PC-9 (cell line): Measurements from ENCODE around the gene GRK4. TPM values are rescaled to one million over a fixed set of nuclear protein-coding genes. Genes with fewer than 3 reads are reported as not detected.

Experiments
- BruUV-seq: library from RNA; stranded (reverse); fragments of 400-500 nt; replicated peaks from 2 replicates; lab custom pipeline; 2021; lab: Mats Ljungman, UMichigan
- CTCF ChIA-PET: fragments of 300-600 bp; sonication (Branson Sonifier 250); formaldehyde crosslinking; loops from one replicate; lab custom pipeline; 2022; ENCODE audit warnings: antibody characterized with exemption; lab: Charles Lee
- POLR2A ChIA-PET: fragments of 300-600 bp; sonication (Branson Sonifier 250); formaldehyde crosslinking; loops from one replicate; lab custom pipeline; 2022; ENCODE audit warnings: antibody characterized with exemption; ENCODE audit not compliant: unreplicated experiment; lab: Charles Lee
- DNase-seq, 2 experiments: peaks; one replicate each; pipeline versions ENCODE4 v3.0.0 to v3.0.0-alpha.2; 2015 to 2022; ENCODE audit warnings: mixed read lengths in 1 of 2
- H2AFZ ChIP-seq: fragments of 200-600 bp; sonication (generic); 2 replicates; pipeline ENCODE4 v1.8.1; 2017; ENCODE audit warnings: antibody characterized with exemption
- H3F3A ChIP-seq: fragments of 200-600 bp; sonication (generic); 2 replicates; pipeline ENCODE4 v1.8.1; 2017; ENCODE audit warnings: antibody characterized with exemption, mild to moderate bottlenecking, low read depth; ENCODE audit not compliant: insufficient read depth
- H3K27ac ChIP-seq: fragments of 200-600 bp; sonication (generic); 2 replicates; pipeline ENCODE4 v1.6.1; 2016; ENCODE audit warnings: mixed run types
- H3K27me3 ChIP-seq: fragments of 200-600 bp; sonication (generic); 2 replicates; pipeline ENCODE4 v1.6.1; 2016; ENCODE audit warnings: low read depth, mixed run types; ENCODE audit not compliant: insufficient read depth
- H3K36me3 ChIP-seq: fragments of 200-600 bp; sonication (generic); 2 replicates; pipeline ENCODE4 v1.6.1; 2016; ENCODE audit warnings: low read depth, mixed run types
- H3K4me1 ChIP-seq: fragments of 200-600 bp; sonication (generic); replicated peaks from 2 replicates; pipeline ENCODE4 v1.6.1; 2016; ENCODE audit warnings: mixed run types; ENCODE audit not compliant: insufficient read depth
- H3K4me2 ChIP-seq: fragments of 200-600 bp; sonication (generic); 2 replicates; pipeline ENCODE4 v1.6.1; 2017; ENCODE audit warnings: mixed run types
- H3K4me3 ChIP-seq: fragments of 200-600 bp; sonication (generic); 2 replicates; pipeline ENCODE4 v1.6.1; 2016; ENCODE audit warnings: mixed run types
- H3K79me2 ChIP-seq: fragments of 200-600 bp; sonication (generic); 2 replicates; pipeline ENCODE4 v1.6.1; 2017; ENCODE audit warnings: low read depth, mixed run types
- H3K9me2 ChIP-seq: fragments of 200-600 bp; sonication (generic); 2 replicates; pipeline ENCODE4 v1.8.1; 2017; ENCODE audit warnings: mild to moderate bottlenecking; ENCODE audit not compliant: insufficient read depth
- H3K9me3 ChIP-seq: fragments of 200-600 bp; sonication (generic); 2 replicates; pipeline ENCODE4 v1.8.1; 2016; ENCODE audit warnings: low read depth; ENCODE audit not compliant: insufficient read depth
- H4K20me1 ChIP-seq: fragments of 200-600 bp; sonication (generic); 2 replicates; pipeline ENCODE4 v1.8.1; 2017; ENCODE audit not compliant: insufficient read depth
- EZH2 ChIP-seq: fragments of 200-600 bp; sonication (generic); IDR thresholded peaks from 2 replicates; pipeline ENCODE4 v1.8.0; 2017; ENCODE audit warnings: antibody characterized with exemption, low read depth
- intact Hi-C: fragments of 100-400 bp; cut with micrococcal nuclease; formaldehyde crosslinking; loops from one replicate; pipeline ENCODE4 v1.10.0; 2022; ENCODE audit not compliant: unreplicated experiment
- total RNA-seq: library from RNA; stranded (reverse); gene quantifications from 2 replicates; pipeline ENCODE4 v1.2.3, GENCODE V29; 2021
- TF ChIP-seq, protein P1 (sequence below): fragments of 200-600 bp; sonication (generic); conservative IDR thresholded peaks from 2 replicates; pipeline ENCODE4 v1.6.1; 2017; ENCODE audit warnings: mixed run types, antibody characterized with exemption, mild to moderate bottlenecking, moderate library complexity

Gene GRK4
- total RNA-seq, 1 experiment from 2014 or later: 3.1 TPM

DNA sequence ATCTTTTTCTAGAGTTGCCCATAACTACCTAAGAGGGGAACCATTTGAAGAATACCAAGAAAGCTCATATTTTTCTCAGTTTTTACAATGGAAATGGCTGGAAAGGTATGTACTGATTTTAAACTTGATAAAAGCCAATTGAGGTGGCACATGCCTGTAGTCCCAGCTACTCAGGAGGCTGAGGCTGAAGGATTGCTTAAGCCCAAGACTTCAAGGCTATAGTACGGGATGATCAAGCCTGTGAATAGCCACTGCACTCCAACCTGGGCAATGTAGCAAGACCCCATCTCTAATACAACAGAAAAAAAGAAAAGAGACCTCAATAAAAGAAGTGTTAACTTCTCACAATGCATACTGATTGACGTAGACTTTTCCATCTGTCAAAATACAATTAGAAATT is 44.4 kb downstream of the GRK4 start:
- TF ChIP-seq EZH2: no peak
- TF ChIP-seq, protein P1, sequence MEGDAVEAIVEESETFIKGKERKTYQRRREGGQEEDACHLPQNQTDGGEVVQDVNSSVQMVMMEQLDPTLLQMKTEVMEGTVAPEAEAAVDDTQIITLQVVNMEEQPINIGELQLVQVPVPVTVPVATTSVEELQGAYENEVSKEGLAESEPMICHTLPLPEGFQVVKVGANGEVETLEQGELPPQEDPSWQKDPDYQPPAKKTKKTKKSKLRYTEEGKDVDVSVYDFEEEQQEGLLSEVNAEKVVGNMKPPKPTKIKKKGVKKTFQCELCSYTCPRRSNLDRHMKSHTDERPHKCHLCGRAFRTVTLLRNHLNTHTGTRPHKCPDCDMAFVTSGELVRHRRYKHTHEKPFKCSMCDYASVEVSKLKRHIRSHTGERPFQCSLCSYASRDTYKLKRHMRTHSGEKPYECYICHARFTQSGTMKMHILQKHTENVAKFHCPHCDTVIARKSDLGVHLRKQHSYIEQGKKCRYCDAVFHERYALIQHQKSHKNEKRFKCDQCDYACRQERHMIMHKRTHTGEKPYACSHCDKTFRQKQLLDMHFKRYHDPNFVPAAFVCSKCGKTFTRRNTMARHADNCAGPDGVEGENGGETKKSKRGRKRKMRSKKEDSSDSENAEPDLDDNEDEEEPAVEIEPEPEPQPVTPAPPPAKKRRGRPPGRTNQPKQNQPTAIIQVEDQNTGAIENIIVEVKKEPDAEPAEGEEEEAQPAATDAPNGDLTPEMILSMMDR: no peak
- Histone ChIP-seq H3K27me3 (no peaks in the 10 kb centered on the region), H3K4me1 (peaks cover 17% of the 10 kb centered on the region; the same call in 1 of the 2 replicates), H2AFZ (no peak overlapping the region), H4K20me1 (no peaks in the 10 kb centered on the region), H3F3A (no peaks in the 10 kb centered on the region), H3K9me3 (no peaks in the 10 kb centered on the region), H3K36me3 (no peaks in the 10 kb centered on the region), H3K27ac (no peak overlapping the region), H3K4me3 (no peak overlapping the region), H3K4me2 (no peak overlapping the region), H3K79me2 (no peaks in the 10 kb centered on the region), H3K9me2 (no peaks in the 10 kb centered on the region)
- BruUV-seq: no TSS peak
- CTCF ChIA-PET: no interaction called here
- no peak for DNase-seq
- intact Hi-C loops: no loop called here
- POLR2A ChIA-PET: no interaction called here

DNA sequence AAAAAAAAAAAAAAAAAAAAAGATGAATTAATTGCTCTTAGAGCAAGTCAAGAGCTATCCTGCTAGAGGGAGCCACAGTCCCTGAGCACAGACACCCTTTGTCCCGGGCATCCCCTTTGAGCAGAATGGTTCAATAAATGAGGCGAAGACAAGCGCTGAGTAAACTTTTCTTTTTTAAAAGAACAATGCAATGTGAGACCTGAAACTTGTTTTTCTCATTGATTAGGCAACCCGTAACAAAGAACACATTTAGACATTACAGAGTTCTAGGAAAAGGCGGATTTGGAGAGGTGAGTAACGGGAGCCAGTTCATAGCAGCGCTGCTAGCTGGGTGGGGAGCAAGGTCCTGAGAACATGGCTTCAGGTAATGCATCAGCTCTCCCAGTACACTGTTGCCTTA is 46.1 kb downstream of the GRK4 start:
- Histone ChIP-seq H3K4me3 (no peak overlapping the region), H4K20me1 (no peaks in the 10 kb centered on the region), H3K27ac (no peak overlapping the region), H3K4me2 (no peak overlapping the region), H3K4me1 (peaks cover 17% of the 10 kb centered on the region; the same call in 1 of the 2 replicates), H3K27me3 (no peaks in the 10 kb centered on the region), H3K9me2 (no peaks in the 10 kb centered on the region), H3K79me2 (no peaks in the 10 kb centered on the region), H2AFZ (no peak overlapping the region), H3K9me3 (no peaks in the 10 kb centered on the region), H3K36me3 (no peaks in the 10 kb centered on the region), H3F3A (no peaks in the 10 kb centered on the region)
- intact Hi-C loops: no loop called here
- POLR2A ChIA-PET: no interaction called here
- no peak for DNase-seq
- CTCF ChIA-PET: interaction anchor here (0.6 to 1.4 kb wide), 3 partner anchors 22 to 125 kb away, joined by 3 to 12 read pairs (median 4); no protein-coding TSS in a partner anchor
- no TSS peak for BruUV-seq
- TF ChIP-seq EZH2: no peak
- TF ChIP-seq, protein P1: no peak; the same call in 1 of the 2 replicates

DNA sequence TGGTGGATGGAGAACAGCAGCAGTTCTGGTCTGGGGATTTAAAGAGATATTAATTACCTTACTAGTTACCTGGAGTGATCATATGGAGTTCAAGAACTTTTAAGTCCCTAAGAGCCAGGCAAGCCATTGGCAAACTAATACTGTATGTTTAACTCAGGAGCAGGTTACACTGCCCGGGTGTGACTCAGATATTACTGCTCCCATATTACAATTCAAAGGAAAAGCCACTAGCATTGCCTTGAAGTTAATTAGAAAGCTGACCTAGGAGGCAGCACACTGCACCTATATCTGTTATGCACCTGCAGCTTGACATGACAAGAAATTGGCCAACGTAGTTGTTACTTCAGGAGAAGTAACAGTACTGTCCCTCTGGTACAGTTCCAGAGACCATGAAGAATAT is 47.2 kb downstream of the GRK4 start:
- Histone ChIP-seq H4K20me1 (no peaks in the 10 kb centered on the region), H3F3A (no peaks in the 10 kb centered on the region), H3K27me3 (no peaks in the 10 kb centered on the region), H3K79me2 (no peaks in the 10 kb centered on the region), H3K27ac (0 out of 2 replicates have a peak overlapping the region, but pooled peaks have one; percentile 19), H3K36me3 (no peaks in the 10 kb centered on the region), H3K4me3 (no peak overlapping the region), H3K9me2 (no peaks in the 10 kb centered on the region), H2AFZ (no peak overlapping the region), H3K4me1 (peaks cover 17% of the 10 kb centered on the region; the same call in 1 of the 2 replicates), H3K4me2 (no peak overlapping the region), H3K9me3 (no peaks in the 10 kb centered on the region)
- ChIA-PET POLR2A (no interaction called here), CTCF (interaction anchor here (1.2 kb wide), 1 partner anchor 32 kb away, joined by 3 read pairs; no protein-coding TSS in a partner anchor)
- BruUV-seq: no TSS peak
- no peak for TF ChIP-seq EZH2
- TF ChIP-seq, protein P1: no peak
- intact Hi-C loops: no loop called here
- no peak for DNase-seq
